K562 (cell line): ENCODE measurements around the gene CAMK2D. TPM values are rescaled to one million over a fixed set of nuclear protein-coding genes. Genes with fewer than 3 reads are reported as not detected.

Source experiments
- ATAC-seq: fragments of 200-7000 bp; cut with Tn5 transposase; 3 replicates; pipeline ENCODE4 v1.9.1; 2020; ENCODE audit warnings: moderate library complexity
- BruUV-seq: library from RNA; stranded (reverse); fragments of 400-500 nt; replicated peaks from 2 replicates; lab custom pipeline; 2021; lab: Mats Ljungman, UMichigan
- CTCF ChIA-PET: fragments of 300-600 bp; formaldehyde crosslinking; extraction: SDS; loops from one replicate; lab custom pipeline; 2021; ENCODE audit warnings: low intra/inter-chr PET ratio; lab: Yijun Ruan, JAX
- POLR2A ChIA-PET: fragments of 300-600, 350-650 bp; sonication (Branson Sonifier 250); formaldehyde crosslinking; extraction: SDS; loops from one replicate; lab custom pipeline; 2021; ENCODE audit warnings: antibody characterized with exemption, inconsistent platforms; lab: Yijun Ruan, JAX
- DNase-seq, 4 experiments: peaks; one replicate each; pipeline versions ENCODE4 v3.0.0 to v3.0.0-alpha.2; 2011 to 2018; ENCODE audit warnings: low spot score in 3 of 4, mixed read lengths in 3 of 4; ENCODE audit errors: extremely low read depth in 1 of 4
- FAIRE-seq: peaks from 2 replicates; lab custom pipeline; 2011; peaks lifted over from hg19 to GRCh38; lab: Jason Lieb, UNC
- H2AFZ ChIP-seq: 2 replicates; pipeline ENCODE4 v1.6.0; 2011; ENCODE audit warnings: low read depth, low read length, control low read depth, inconsistent platforms
- H3K27ac ChIP-seq: fragments of 200-600 bp; 3 replicates; pipeline ENCODE4 v1.8.0; 2011; ENCODE audit warnings: low read depth, mild to moderate bottlenecking, control low read depth, inconsistent platforms, low read length, moderate library complexity, mixed read lengths; ENCODE audit errors: extremely low read depth
- H3K27me3 ChIP-seq, 2 experiments: fragments of 300-600 bp in 1 of 2; 2 replicates in 1 of 2; 3 replicates in 1 of 2; pipeline versions ENCODE4 v1.6.0 to v1.8.0; 2011; ENCODE audit warnings: inconsistent platforms in 2 of 2, low read length in 2 of 2, mild to moderate bottlenecking in 1 of 2, mixed read lengths in 1 of 2, moderate library complexity in 1 of 2; ENCODE audit not compliant: control insufficient read depth in 2 of 2, insufficient read depth in 2 of 2
- H3K36me3 ChIP-seq: fragments of 300-600 bp; 3 replicates; pipeline ENCODE4 v1.8.0; 2011; ENCODE audit warnings: mild to moderate bottlenecking, low read length, inconsistent platforms; ENCODE audit not compliant: control insufficient read depth, insufficient read depth
- H3K4me1 ChIP-seq, 2 experiments: fragments of 200-600 bp in 1 of 2; replicated peaks in 1 of 2; 2 replicates in 1 of 2; 3 replicates in 1 of 2; pipeline versions ENCODE4 v1.5.1 to v1.8.0; 2011; ENCODE audit warnings: inconsistent platforms in 2 of 2, low read length in 2 of 2, mild to moderate bottlenecking in 1 of 2, mixed read lengths in 1 of 2, moderate library complexity in 1 of 2; ENCODE audit not compliant: control insufficient read depth in 2 of 2, insufficient read depth in 2 of 2
- H3K4me2 ChIP-seq: 2 replicates; pipeline ENCODE4 v1.6.1; 2011; ENCODE audit warnings: low read length, control low read depth, inconsistent platforms, mixed read lengths; ENCODE audit not compliant: insufficient read depth
- H3K4me3 ChIP-seq: fragments of 200-600 bp; sonication (generic), shearing (Covaris generic); 2 replicates; pipeline ENCODE4 v1.5.1; 2016; ENCODE audit warnings: control low read depth, inconsistent platforms
- H3K79me2 ChIP-seq: fragments of 200-600 bp; 3 replicates; pipeline ENCODE4 v1.8.0; 2011; ENCODE audit warnings: low read length, inconsistent platforms; ENCODE audit not compliant: control insufficient read depth, insufficient read depth
- H3K9ac ChIP-seq, 2 experiments: 2 replicates each; pipeline versions ENCODE4 v1.6.0 to v1.6.1; 2011; ENCODE audit warnings: low read depth in 2 of 2, low read length in 2 of 2, control low read depth in 1 of 2, inconsistent platforms in 1 of 2, mild to moderate bottlenecking in 1 of 2, mixed read lengths in 1 of 2; ENCODE audit not compliant: insufficient read depth in 1 of 2
- H3K9me1 ChIP-seq: one replicate; pipeline ENCODE4 v1.6.0; 2011; ENCODE audit warnings: inconsistent platforms, mild to moderate bottlenecking, low read length, moderate library complexity; ENCODE audit not compliant: control insufficient read depth, insufficient read depth
- H3K9me3 ChIP-seq: replicated peaks from 2 replicates; pipeline ENCODE4 v1.5.1; 2011; ENCODE audit warnings: low read depth, low read length, inconsistent platforms; ENCODE audit not compliant: control insufficient read depth, insufficient read depth
- H4K20me1 ChIP-seq: replicated peaks from 2 replicates; pipeline ENCODE4 v1.6.1; 2011; ENCODE audit warnings: low read length, inconsistent platforms, mixed read lengths; ENCODE audit not compliant: control insufficient read depth, insufficient read depth
- CBFA2T2 ChIP-seq: fragments of 450-650 bp; conservative IDR thresholded peaks from 2 replicates; pipeline ENCODE4 v1.6.1; 2017; ENCODE audit warnings: mild to moderate bottlenecking
- CREB1 ChIP-seq, 2 experiments: sonication (generic) in 1 of 2; formaldehyde crosslinking in 1 of 2; IDR thresholded peaks; 2 replicates each; pipeline versions ENCODE4 v1.6.1 to v1.8.0; 2012 to 2022; ENCODE audit warnings: inconsistent platforms in 1 of 2, mild to moderate bottlenecking in 1 of 2, missing genetic modification reagents in 1 of 2, moderate library complexity in 1 of 2
- ZSCAN32 ChIP-seq: fragments of 450-650 bp; formaldehyde crosslinking; IDR thresholded peaks from 2 replicates; pipeline ENCODE4 v1.4.0; 2020; ENCODE audit warnings: mild to moderate bottlenecking, moderate library complexity
- WGBS: fragments of 100-300 bp; shearing (Covaris generic); methylation state at CpG from one replicate; pipeline ENCODE4 v1.1.6; 2016; ENCODE audit warnings: low coverage, mixed read lengths; ENCODE audit not compliant: insufficient coverage; ENCODE audit errors: missing lambda C conversion rate; 5-methylcytosine and 5-hydroxymethylcytosine counted together
- in situ Hi-C: fragments of 300-500 bp; cut with MboI; formaldehyde crosslinking; loops from 4 replicates; pipeline ENCODE4 v1.15.0; 2018; ENCODE audit warnings: inconsistent platforms, mixed read lengths
- intact Hi-C: fragments of 100-400 bp; cut with micrococcal nuclease; formaldehyde crosslinking; loops from 2 replicates; pipeline ENCODE4 v1.14.2; 2022
- polyA plus RNA-seq, 8 experiments: library from polyadenylated mRNA; depleted of rRNA in 4 of 8; stranded (reverse) in 5 of 8; unstranded in 3 of 8; fragments of >200 nt; fragmentation: Nextera tagmentation in 2 of 8; fragmentation: Illumina TruSeq in 1 of 8; extraction: Ambion mirVana in 2 of 8; extraction: Trizol in 1 of 8; gene quantifications; 2 replicates each; pipeline versions ENCODE4 v1.2.1 to v1.2.3, GENCODE V29; 2011 to 2014; ENCODE audit warnings: inconsistent platforms in 1 of 8, missing spikeins in 1 of 8
- total RNA-seq, 7 experiments: library from RNA; depleted of rRNA in 6 of 7; stranded (reverse); fragments of >200 nt in 6 of 7; fragmentation: Illumina TruSeq in 2 of 7; extraction: Trizol in 2 of 7; gene quantifications; 2 replicates each; pipeline versions ENCODE4 v1.2.1 to v1.2.3, GENCODE V29; 2011 to 2021; ENCODE audit warnings: low replicate concordance in 1 of 7
- TF ChIP-seq, protein P1 (sequence below): sonication (generic); formaldehyde crosslinking; IDR thresholded peaks from 2 replicates; pipeline ENCODE4 v1.8.0; 2023; ENCODE audit warnings: mild to moderate bottlenecking, missing genetic modification reagents
- TF ChIP-seq, protein P2 (sequence below): fragments of 250-450 bp; sonication (Bioruptor Pico); IDR thresholded peaks from 2 replicates; pipeline ENCODE4 v1.4.0; 2020
- TF ChIP-seq, protein P3 (sequence below): fragments of 200-600 bp; sonication (generic); IDR thresholded peaks from one replicate; pipeline ENCODE4 v1.6.1; 2012; ENCODE audit warnings: mild to moderate bottlenecking, low read depth, low read length, inconsistent platforms

Gene CAMK2D
- total and polyA plus RNA-seq, 9 of the 15 experiments (the other 6 are each of a cell fraction or from before 2014, with no cell fraction given): 0.01 to 0.33 (median 0.04) TPM; not detected in 2

DNA sequence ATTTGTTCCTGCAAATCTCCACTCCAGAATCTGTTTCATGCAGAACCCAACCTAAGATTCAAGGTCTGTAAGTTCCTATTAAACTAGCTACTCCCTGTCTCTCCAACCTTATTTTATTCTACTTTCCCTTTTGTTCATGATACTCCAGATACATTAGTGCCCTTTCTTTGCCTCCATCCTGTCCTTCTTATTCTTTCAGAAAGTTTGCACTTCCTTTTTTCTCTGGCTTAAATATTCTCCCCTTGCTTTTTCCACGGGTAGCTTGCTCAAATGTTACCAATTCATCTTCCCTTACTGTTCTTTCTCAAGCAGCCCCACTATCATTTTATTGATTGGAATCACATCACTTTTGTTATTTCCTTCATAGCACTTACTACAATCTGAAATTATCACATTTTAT lies 72.1 kb downstream of the CAMK2D start:
- intact Hi-C loops (no loop called here), in situ Hi-C loops (no loop called here)
- Histone ChIP-seq H3K9me3 (no peaks in the 10 kb centered on the region), H3K4me2 (no peak overlapping the region), H2AFZ (no peak overlapping the region), H3K79me2 (no peaks in the 10 kb centered on the region), H3K27ac (no peak overlapping the region), H3K9ac (no peak overlapping the region), H4K20me1 (no peaks in the 10 kb centered on the region), H3K4me1 (no peaks in the 10 kb centered on the region), H3K27me3 (no peaks in the 10 kb centered on the region), H3K36me3 (no peaks in the 10 kb centered on the region), H3K4me3 (no peak overlapping the region), H3K9me1 (no peaks in the 10 kb centered on the region)
- no TSS peak for BruUV-seq
- 0% methylated on average over 1 of the region's 1 CpG for WGBS
- CTCF ChIA-PET: no interaction called here
- DNase-seq (no peak), FAIRE-seq (no peak), ATAC-seq (no peak)
- POLR2A ChIA-PET: no interaction called here
- TF ChIP-seq CREB1 (IDR thresholded peaks at IDR 0.05): no peak
- no peak for TF ChIP-seq CREB1 (CRISPR knock-in tag; IDR thresholded peaks at IDR 0.05)
- TF ChIP-seq ZSCAN32 (CRISPR knock-in tag): no peak
- no peak for TF ChIP-seq CBFA2T2
- TF ChIP-seq, protein P1, sequence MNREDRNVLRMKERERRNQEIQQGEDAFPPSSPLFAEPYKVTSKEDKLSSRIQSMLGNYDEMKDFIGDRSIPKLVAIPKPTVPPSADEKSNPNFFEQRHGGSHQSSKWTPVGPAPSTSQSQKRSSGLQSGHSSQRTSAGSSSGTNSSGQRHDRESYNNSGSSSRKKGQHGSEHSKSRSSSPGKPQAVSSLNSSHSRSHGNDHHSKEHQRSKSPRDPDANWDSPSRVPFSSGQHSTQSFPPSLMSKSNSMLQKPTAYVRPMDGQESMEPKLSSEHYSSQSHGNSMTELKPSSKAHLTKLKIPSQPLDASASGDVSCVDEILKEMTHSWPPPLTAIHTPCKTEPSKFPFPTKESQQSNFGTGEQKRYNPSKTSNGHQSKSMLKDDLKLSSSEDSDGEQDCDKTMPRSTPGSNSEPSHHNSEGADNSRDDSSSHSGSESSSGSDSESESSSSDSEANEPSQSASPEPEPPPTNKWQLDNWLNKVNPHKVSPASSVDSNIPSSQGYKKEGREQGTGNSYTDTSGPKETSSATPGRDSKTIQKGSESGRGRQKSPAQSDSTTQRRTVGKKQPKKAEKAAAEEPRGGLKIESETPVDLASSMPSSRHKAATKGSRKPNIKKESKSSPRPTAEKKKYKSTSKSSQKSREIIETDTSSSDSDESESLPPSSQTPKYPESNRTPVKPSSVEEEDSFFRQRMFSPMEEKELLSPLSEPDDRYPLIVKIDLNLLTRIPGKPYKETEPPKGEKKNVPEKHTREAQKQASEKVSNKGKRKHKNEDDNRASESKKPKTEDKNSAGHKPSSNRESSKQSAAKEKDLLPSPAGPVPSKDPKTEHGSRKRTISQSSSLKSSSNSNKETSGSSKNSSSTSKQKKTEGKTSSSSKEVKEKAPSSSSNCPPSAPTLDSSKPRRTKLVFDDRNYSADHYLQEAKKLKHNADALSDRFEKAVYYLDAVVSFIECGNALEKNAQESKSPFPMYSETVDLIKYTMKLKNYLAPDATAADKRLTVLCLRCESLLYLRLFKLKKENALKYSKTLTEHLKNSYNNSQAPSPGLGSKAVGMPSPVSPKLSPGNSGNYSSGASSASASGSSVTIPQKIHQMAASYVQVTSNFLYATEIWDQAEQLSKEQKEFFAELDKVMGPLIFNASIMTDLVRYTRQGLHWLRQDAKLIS (CRISPR knock-in tag): no peak
- TF ChIP-seq, protein P2, sequence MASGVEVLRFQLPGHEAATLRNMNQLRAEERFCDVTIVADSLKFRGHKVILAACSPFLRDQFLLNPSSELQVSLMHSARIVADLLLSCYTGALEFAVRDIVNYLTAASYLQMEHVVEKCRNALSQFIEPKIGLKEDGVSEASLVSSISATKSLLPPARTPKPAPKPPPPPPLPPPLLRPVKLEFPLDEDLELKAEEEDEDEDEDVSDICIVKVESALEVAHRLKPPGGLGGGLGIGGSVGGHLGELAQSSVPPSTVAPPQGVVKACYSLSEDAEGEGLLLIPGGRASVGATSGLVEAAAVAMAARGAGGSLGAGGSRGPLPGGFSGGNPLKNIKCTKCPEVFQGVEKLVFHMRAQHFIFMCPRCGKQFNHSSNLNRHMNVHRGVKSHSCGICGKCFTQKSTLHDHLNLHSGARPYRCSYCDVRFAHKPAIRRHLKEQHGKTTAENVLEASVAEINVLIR: no peak
- TF ChIP-seq, protein P3, sequence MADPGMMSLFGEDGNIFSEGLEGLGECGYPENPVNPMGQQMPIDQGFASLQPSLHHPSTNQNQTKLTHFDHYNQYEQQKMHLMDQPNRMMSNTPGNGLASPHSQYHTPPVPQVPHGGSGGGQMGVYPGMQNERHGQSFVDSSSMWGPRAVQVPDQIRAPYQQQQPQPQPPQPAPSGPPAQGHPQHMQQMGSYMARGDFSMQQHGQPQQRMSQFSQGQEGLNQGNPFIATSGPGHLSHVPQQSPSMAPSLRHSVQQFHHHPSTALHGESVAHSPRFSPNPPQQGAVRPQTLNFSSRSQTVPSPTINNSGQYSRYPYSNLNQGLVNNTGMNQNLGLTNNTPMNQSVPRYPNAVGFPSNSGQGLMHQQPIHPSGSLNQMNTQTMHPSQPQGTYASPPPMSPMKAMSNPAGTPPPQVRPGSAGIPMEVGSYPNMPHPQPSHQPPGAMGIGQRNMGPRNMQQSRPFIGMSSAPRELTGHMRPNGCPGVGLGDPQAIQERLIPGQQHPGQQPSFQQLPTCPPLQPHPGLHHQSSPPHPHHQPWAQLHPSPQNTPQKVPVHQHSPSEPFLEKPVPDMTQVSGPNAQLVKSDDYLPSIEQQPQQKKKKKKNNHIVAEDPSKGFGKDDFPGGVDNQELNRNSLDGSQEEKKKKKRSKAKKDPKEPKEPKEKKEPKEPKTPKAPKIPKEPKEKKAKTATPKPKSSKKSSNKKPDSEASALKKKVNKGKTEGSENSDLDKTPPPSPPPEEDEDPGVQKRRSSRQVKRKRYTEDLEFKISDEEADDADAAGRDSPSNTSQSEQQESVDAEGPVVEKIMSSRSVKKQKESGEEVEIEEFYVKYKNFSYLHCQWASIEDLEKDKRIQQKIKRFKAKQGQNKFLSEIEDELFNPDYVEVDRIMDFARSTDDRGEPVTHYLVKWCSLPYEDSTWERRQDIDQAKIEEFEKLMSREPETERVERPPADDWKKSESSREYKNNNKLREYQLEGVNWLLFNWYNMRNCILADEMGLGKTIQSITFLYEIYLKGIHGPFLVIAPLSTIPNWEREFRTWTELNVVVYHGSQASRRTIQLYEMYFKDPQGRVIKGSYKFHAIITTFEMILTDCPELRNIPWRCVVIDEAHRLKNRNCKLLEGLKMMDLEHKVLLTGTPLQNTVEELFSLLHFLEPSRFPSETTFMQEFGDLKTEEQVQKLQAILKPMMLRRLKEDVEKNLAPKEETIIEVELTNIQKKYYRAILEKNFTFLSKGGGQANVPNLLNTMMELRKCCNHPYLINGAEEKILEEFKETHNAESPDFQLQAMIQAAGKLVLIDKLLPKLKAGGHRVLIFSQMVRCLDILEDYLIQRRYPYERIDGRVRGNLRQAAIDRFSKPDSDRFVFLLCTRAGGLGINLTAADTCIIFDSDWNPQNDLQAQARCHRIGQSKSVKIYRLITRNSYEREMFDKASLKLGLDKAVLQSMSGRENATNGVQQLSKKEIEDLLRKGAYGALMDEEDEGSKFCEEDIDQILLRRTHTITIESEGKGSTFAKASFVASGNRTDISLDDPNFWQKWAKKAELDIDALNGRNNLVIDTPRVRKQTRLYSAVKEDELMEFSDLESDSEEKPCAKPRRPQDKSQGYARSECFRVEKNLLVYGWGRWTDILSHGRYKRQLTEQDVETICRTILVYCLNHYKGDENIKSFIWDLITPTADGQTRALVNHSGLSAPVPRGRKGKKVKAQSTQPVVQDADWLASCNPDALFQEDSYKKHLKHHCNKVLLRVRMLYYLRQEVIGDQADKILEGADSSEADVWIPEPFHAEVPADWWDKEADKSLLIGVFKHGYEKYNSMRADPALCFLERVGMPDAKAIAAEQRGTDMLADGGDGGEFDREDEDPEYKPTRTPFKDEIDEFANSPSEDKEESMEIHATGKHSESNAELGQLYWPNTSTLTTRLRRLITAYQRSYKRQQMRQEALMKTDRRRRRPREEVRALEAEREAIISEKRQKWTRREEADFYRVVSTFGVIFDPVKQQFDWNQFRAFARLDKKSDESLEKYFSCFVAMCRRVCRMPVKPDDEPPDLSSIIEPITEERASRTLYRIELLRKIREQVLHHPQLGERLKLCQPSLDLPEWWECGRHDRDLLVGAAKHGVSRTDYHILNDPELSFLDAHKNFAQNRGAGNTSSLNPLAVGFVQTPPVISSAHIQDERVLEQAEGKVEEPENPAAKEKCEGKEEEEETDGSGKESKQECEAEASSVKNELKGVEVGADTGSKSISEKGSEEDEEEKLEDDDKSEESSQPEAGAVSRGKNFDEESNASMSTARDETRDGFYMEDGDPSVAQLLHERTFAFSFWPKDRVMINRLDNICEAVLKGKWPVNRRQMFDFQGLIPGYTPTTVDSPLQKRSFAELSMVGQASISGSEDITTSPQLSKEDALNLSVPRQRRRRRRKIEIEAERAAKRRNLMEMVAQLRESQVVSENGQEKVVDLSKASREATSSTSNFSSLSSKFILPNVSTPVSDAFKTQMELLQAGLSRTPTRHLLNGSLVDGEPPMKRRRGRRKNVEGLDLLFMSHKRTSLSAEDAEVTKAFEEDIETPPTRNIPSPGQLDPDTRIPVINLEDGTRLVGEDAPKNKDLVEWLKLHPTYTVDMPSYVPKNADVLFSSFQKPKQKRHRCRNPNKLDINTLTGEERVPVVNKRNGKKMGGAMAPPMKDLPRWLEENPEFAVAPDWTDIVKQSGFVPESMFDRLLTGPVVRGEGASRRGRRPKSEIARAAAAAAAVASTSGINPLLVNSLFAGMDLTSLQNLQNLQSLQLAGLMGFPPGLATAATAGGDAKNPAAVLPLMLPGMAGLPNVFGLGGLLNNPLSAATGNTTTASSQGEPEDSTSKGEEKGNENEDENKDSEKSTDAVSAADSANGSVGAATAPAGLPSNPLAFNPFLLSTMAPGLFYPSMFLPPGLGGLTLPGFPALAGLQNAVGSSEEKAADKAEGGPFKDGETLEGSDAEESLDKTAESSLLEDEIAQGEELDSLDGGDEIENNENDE: no peak
